PC-9 (cell line): ENCODE data around the gene PRKCB. TPM values are rescaled to one million over a fixed set of nuclear protein-coding genes. Genes with fewer than 3 reads are reported as not detected.

Experiments
- BruUV-seq: library from RNA; stranded (reverse); fragments of 400-500 nt; replicated peaks from 2 replicates; lab custom pipeline; 2021; lab: Mats Ljungman, UMichigan
- CTCF ChIA-PET: fragments of 300-600 bp; sonication (Branson Sonifier 250); formaldehyde crosslinking; loops from one replicate; lab custom pipeline; 2022; ENCODE audit warnings: antibody characterized with exemption; lab: Charles Lee
- POLR2A ChIA-PET: fragments of 300-600 bp; sonication (Branson Sonifier 250); formaldehyde crosslinking; loops from one replicate; lab custom pipeline; 2022; ENCODE audit warnings: antibody characterized with exemption; ENCODE audit not compliant: unreplicated experiment; lab: Charles Lee
- DNase-seq, 2 experiments: peaks; one replicate each; pipeline versions ENCODE4 v3.0.0 to v3.0.0-alpha.2; 2015 to 2022; ENCODE audit warnings: mixed read lengths in 1 of 2
- H2AFZ ChIP-seq: fragments of 200-600 bp; sonication (generic); 2 replicates; pipeline ENCODE4 v1.8.1; 2017; ENCODE audit warnings: antibody characterized with exemption
- H3F3A ChIP-seq: fragments of 200-600 bp; sonication (generic); 2 replicates; pipeline ENCODE4 v1.8.1; 2017; ENCODE audit warnings: antibody characterized with exemption, mild to moderate bottlenecking, low read depth; ENCODE audit not compliant: insufficient read depth
- H3K27ac ChIP-seq: fragments of 200-600 bp; sonication (generic); 2 replicates; pipeline ENCODE4 v1.6.1; 2016; ENCODE audit warnings: mixed run types
- H3K27me3 ChIP-seq: fragments of 200-600 bp; sonication (generic); 2 replicates; pipeline ENCODE4 v1.6.1; 2016; ENCODE audit warnings: low read depth, mixed run types; ENCODE audit not compliant: insufficient read depth
- H3K36me3 ChIP-seq: fragments of 200-600 bp; sonication (generic); 2 replicates; pipeline ENCODE4 v1.6.1; 2016; ENCODE audit warnings: low read depth, mixed run types
- H3K4me1 ChIP-seq: fragments of 200-600 bp; sonication (generic); replicated peaks from 2 replicates; pipeline ENCODE4 v1.6.1; 2016; ENCODE audit warnings: mixed run types; ENCODE audit not compliant: insufficient read depth
- H3K4me2 ChIP-seq: fragments of 200-600 bp; sonication (generic); 2 replicates; pipeline ENCODE4 v1.6.1; 2017; ENCODE audit warnings: mixed run types
- H3K4me3 ChIP-seq: fragments of 200-600 bp; sonication (generic); 2 replicates; pipeline ENCODE4 v1.6.1; 2016; ENCODE audit warnings: mixed run types
- H3K79me2 ChIP-seq: fragments of 200-600 bp; sonication (generic); 2 replicates; pipeline ENCODE4 v1.6.1; 2017; ENCODE audit warnings: low read depth, mixed run types
- H3K9me2 ChIP-seq: fragments of 200-600 bp; sonication (generic); 2 replicates; pipeline ENCODE4 v1.8.1; 2017; ENCODE audit warnings: mild to moderate bottlenecking; ENCODE audit not compliant: insufficient read depth
- H3K9me3 ChIP-seq: fragments of 200-600 bp; sonication (generic); 2 replicates; pipeline ENCODE4 v1.8.1; 2016; ENCODE audit warnings: low read depth; ENCODE audit not compliant: insufficient read depth
- H4K20me1 ChIP-seq: fragments of 200-600 bp; sonication (generic); 2 replicates; pipeline ENCODE4 v1.8.1; 2017; ENCODE audit not compliant: insufficient read depth
- CTCF ChIP-seq: fragments of 200-600 bp; sonication (generic); conservative IDR thresholded peaks from 2 replicates; pipeline ENCODE4 v1.6.1; 2017; ENCODE audit warnings: mixed run types, antibody characterized with exemption, mild to moderate bottlenecking, moderate library complexity
- EZH2 ChIP-seq: fragments of 200-600 bp; sonication (generic); IDR thresholded peaks from 2 replicates; pipeline ENCODE4 v1.8.0; 2017; ENCODE audit warnings: antibody characterized with exemption, low read depth
- intact Hi-C: fragments of 100-400 bp; cut with micrococcal nuclease; formaldehyde crosslinking; loops from one replicate; pipeline ENCODE4 v1.10.0; 2022; ENCODE audit not compliant: unreplicated experiment
- total RNA-seq: library from RNA; stranded (reverse); gene quantifications from 2 replicates; pipeline ENCODE4 v1.2.3, GENCODE V29; 2021

Gene PRKCB
- total RNA-seq, 1 experiment from 2014 or later = not detected

GRCh38 chr16:23922406-23922805 is 86.6 kb downstream of the PRKCB start:
- no TSS peak for BruUV-seq
- TF ChIP-seq EZH2 (no peak), CTCF (no peak)
- H3F3A ChIP-seq = no peaks in the 10 kb centered on the region
- H3K9me2 ChIP-seq = peaks cover 3% of the 10 kb centered on the region; the same call in 1 of the 2 replicates
- no peak overlapping the region for H3K4me2 ChIP-seq
- H3K4me3 ChIP-seq = no peak overlapping the region
- ChIA-PET CTCF (no interaction called here), POLR2A (interaction anchor here (0.6 kb wide), 1 partner anchor 530 kb away, joined by 3 read pairs; no protein-coding TSS in a partner anchor)
- no peaks in the 10 kb centered on the region for H3K9me3 ChIP-seq
- DNase-seq = no peak
- H3K27me3 ChIP-seq = peaks cover 17% of the 10 kb centered on the region; the same call in 1 of the 2 replicates
- no peaks in the 10 kb centered on the region for H4K20me1 ChIP-seq
- no peak overlapping the region for H3K27ac ChIP-seq
- intact Hi-C loops = no loop called here
- no peak overlapping the region for H2AFZ ChIP-seq
- no peaks in the 10 kb centered on the region for H3K79me2 ChIP-seq
- no peaks in the 10 kb centered on the region for H3K4me1 ChIP-seq
- H3K36me3 ChIP-seq = no peaks in the 10 kb centered on the region

GRCh38 chr16:23924128-23924527 is 88.3 kb downstream of the PRKCB start:
- Histone ChIP-seq H3K27me3 (peaks cover 14% of the 10 kb centered on the region; the same call in 1 of the 2 replicates), H3K9me2 (peaks cover 3% of the 10 kb centered on the region; the same call in 1 of the 2 replicates), H2AFZ (no peak overlapping the region), H3K4me3 (no peak overlapping the region), H3K27ac (no peak overlapping the region), H3K4me1 (no peaks in the 10 kb centered on the region), H3K9me3 (no peaks in the 10 kb centered on the region), H3K4me2 (no peak overlapping the region), H4K20me1 (no peaks in the 10 kb centered on the region), H3K79me2 (no peaks in the 10 kb centered on the region), H3F3A (no peaks in the 10 kb centered on the region), H3K36me3 (no peaks in the 10 kb centered on the region)
- no peak for DNase-seq
- TF ChIP-seq EZH2 (no peak), CTCF (no peak)
- ChIA-PET POLR2A (no interaction called here), CTCF (no interaction called here)
- BruUV-seq = no TSS peak
- intact Hi-C loops = no loop called here

GRCh38 chr16:23927796-23928195 is 92.0 kb downstream of the PRKCB start:
- Histone ChIP-seq H3K9me3 (no peaks in the 10 kb centered on the region), H3K79me2 (no peaks in the 10 kb centered on the region), H3K4me1 (no peaks in the 10 kb centered on the region), H3K4me2 (no peak overlapping the region), H3F3A (no peaks in the 10 kb centered on the region), H3K36me3 (no peaks in the 10 kb centered on the region), H3K9me2 (no peaks in the 10 kb centered on the region), H3K27me3 (peaks cover 14% of the 10 kb centered on the region; the same call in 1 of the 2 replicates), H3K27ac (no peak overlapping the region), H2AFZ (no peak overlapping the region), H4K20me1 (no peaks in the 10 kb centered on the region), H3K4me3 (no peak overlapping the region)
- BruUV-seq = no TSS peak
- intact Hi-C loops = no loop called here
- DNase-seq = no peak
- TF ChIP-seq CTCF = no peak
- TF ChIP-seq EZH2 = no peak
- ChIA-PET POLR2A (no interaction called here), CTCF (no interaction called here)
